HEK293T (cell line): ENCODE results near the gene ACHE.

Experiments used
- ARNT ChIP-seq: fragments of 450-650 bp; IDR thresholded peaks from 2 replicates; pipeline ENCODE4 v1.6.1; 2017; ENCODE audit warnings: mild to moderate bottlenecking
- BHLHE40 ChIP-seq: fragments of 450-650 bp; IDR thresholded peaks from 2 replicates; pipeline ENCODE4 v1.6.1; 2016; ENCODE audit warnings: mild to moderate bottlenecking, moderate library complexity, borderline replicate concordance
- ELF4 ChIP-seq: fragments of 450-650 bp; IDR thresholded peaks from 2 replicates; pipeline ENCODE4 v1.6.1; 2017; ENCODE audit warnings: antibody characterized with exemption
- FOXK2 ChIP-seq: fragments of 450-650 bp; IDR thresholded peaks from 2 replicates; pipeline ENCODE4 v1.6.1; 2016; ENCODE audit warnings: mild to moderate bottlenecking
- FOXM1 ChIP-seq: fragments of 450-650 bp; IDR thresholded peaks from 2 replicates; pipeline ENCODE4 v1.6.1; 2017; ENCODE audit warnings: mild to moderate bottlenecking, borderline replicate concordance
- HDGF ChIP-seq: fragments of 450-650 bp; IDR thresholded peaks from 2 replicates; pipeline ENCODE4 v1.6.1; 2017; ENCODE audit warnings: antibody characterized with exemption, borderline replicate concordance
- L3MBTL2 ChIP-seq: fragments of 450-650 bp; conservative IDR thresholded peaks from 2 replicates; pipeline ENCODE4 v1.6.1; 2016; ENCODE audit warnings: mild to moderate bottlenecking
- LEF1 ChIP-seq: fragments of 450-650 bp; IDR thresholded peaks from 2 replicates; pipeline ENCODE4 v1.6.1; 2017; ENCODE audit warnings: mild to moderate bottlenecking, borderline replicate concordance
- NFRKB ChIP-seq: fragments of 450-650 bp; IDR thresholded peaks from 2 replicates; pipeline ENCODE4 v1.6.1; 2016; ENCODE audit warnings: mild to moderate bottlenecking, moderate library complexity
- SP1 ChIP-seq: fragments of 450-650 bp; IDR thresholded peaks from 2 replicates; pipeline ENCODE4 v1.6.1; 2017
- SUZ12 ChIP-seq: fragments of 450-650 bp; IDR thresholded peaks from 2 replicates; pipeline ENCODE4 v1.6.1; 2016; ENCODE audit warnings: mild to moderate bottlenecking
- TARDBP ChIP-seq: fragments of 450-650 bp; IDR thresholded peaks from 2 replicates; pipeline ENCODE4 v1.6.1; 2016

DNA sequence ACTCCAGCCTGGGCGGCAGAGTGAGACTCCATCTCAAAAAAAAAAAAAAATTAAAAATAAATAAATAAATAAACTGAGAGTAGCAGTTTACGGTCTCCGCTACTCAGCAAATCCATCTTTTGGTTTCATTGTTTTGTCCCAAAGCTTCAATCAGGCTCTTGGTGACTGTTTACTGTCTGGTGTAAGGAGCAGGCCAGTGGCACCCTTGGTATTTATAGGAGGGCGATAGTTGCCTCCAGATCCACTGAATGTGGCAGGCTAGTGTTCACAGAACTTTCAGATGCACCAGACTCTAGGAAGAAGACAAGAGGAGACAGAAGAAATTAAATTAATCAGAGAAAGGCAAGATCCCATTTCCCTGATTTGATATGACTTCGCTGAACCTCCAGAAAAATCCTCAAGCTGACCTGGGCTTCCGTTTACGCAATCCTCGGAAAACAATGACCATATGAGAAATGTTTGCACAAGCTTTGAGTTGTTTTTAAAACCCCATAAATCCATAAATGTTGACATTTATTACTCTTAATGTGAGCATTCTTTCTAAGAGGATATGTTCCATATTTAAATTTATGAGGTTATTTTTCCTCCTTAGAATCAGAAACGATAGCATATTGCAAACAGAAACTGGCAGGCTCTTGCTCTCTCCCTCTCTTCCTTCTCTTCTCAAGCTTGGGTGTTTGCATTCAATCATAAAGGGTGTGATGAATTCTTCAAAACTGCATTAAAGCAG lies 46.5 kb upstream of the ACHE start:
- no peak for TF ChIP-seq HDGF
- TF ChIP-seq TARDBP = no peak
- TF ChIP-seq FOXK2 = no peak
- TF ChIP-seq SUZ12 = no peak
- no peak for TF ChIP-seq ARNT
- TF ChIP-seq LEF1 = no peak
- TF ChIP-seq FOXM1 = no peak
- TF ChIP-seq ELF4 = no peak
- TF ChIP-seq SP1 = no peak
- TF ChIP-seq BHLHE40 = no peak
- no peak for TF ChIP-seq NFRKB
- no peak for TF ChIP-seq L3MBTL2
